Right lobe of liver (tissue), 4 donors: ENCODE measurements around the gene CELF2.

ENCODE experiments used
- POLR2A ChIP-seq: fragments of 450-650 bp; IDR thresholded peaks from one replicate; pipeline ENCODE4 v1.6.1; 2017; ENCODE audit warnings: antibody characterized with exemption, mild to moderate bottlenecking
- TF ChIP-seq, protein P1 (sequence below), 4 donors: fragments of 200-600 bp in 3 of 4; fragments of 450-650 bp in 1 of 4; IDR thresholded peaks; one replicate each; pipeline versions ENCODE4 v1.5.1 to v1.8.0; 2016 to 2022; ENCODE audit warnings: antibody characterized with exemption in 4 of 4, mild to moderate bottlenecking in 2 of 4
- donor health status: DM: no; HTN: no; CAD: no.
- donor health status: DM: no; HTN: no; CAD: no.
- donor health status: DM: no; HTN: yes; CAD: no.

GRCh38 chr10:11276449-11276990 lies 258.8 kb downstream of the CELF2 start:
- TF ChIP-seq, protein P1, sequence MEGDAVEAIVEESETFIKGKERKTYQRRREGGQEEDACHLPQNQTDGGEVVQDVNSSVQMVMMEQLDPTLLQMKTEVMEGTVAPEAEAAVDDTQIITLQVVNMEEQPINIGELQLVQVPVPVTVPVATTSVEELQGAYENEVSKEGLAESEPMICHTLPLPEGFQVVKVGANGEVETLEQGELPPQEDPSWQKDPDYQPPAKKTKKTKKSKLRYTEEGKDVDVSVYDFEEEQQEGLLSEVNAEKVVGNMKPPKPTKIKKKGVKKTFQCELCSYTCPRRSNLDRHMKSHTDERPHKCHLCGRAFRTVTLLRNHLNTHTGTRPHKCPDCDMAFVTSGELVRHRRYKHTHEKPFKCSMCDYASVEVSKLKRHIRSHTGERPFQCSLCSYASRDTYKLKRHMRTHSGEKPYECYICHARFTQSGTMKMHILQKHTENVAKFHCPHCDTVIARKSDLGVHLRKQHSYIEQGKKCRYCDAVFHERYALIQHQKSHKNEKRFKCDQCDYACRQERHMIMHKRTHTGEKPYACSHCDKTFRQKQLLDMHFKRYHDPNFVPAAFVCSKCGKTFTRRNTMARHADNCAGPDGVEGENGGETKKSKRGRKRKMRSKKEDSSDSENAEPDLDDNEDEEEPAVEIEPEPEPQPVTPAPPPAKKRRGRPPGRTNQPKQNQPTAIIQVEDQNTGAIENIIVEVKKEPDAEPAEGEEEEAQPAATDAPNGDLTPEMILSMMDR (IDR thresholded peaks at IDR 0.05): no peak
- TF ChIP-seq POLR2A: no peak
